Effector CD8-positive, alpha-beta T cell (primary cell): ENCODE results near the gene DNAAF2.
"Not testable (repeated sequence)": the region's sequence is repeated elsewhere in the genome, so short reads cannot be mapped to it uniquely, and the experiment has no call there.

Source experiments
- DNase-seq: peaks from one replicate; lab custom pipeline; 2025; lab: John Stamatoyannopoulos, UW
- total RNA-seq, 4 experiments: gene quantifications; one replicate each; lab custom pipeline; 2026; lab: John Stamatoyannopoulos, UW

The DNAAF2 gene, protein sequence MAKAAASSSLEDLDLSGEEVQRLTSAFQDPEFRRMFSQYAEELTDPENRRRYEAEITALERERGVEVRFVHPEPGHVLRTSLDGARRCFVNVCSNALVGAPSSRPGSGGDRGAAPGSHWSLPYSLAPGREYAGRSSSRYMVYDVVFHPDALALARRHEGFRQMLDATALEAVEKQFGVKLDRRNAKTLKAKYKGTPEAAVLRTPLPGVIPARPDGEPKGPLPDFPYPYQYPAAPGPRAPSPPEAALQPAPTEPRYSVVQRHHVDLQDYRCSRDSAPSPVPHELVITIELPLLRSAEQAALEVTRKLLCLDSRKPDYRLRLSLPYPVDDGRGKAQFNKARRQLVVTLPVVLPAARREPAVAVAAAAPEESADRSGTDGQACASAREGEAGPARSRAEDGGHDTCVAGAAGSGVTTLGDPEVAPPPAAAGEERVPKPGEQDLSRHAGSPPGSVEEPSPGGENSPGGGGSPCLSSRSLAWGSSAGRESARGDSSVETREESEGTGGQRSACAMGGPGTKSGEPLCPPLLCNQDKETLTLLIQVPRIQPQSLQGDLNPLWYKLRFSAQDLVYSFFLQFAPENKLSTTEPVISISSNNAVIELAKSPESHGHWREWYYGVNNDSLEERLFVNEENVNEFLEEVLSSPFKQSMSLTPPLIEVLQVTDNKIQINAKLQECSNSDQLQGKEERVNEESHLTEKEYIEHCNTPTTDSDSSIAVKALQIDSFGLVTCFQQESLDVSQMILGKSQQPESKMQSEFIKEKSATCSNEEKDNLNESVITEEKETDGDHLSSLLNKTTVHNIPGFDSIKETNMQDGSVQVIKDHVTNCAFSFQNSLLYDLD
- total RNA-seq: 18.7 to 37.1 (median 30.5) reads per million in 4 experiments

- peak; percentile 46 for DNase-seq
Measured at GRCh38 chr14:49634547-49635334, at the start of gene DNAAF2. Gene DNAAF2 (minus strand): TSS chr14:49635244. CDS start chr14:49635149, 95 bp downstream.

DNA sequence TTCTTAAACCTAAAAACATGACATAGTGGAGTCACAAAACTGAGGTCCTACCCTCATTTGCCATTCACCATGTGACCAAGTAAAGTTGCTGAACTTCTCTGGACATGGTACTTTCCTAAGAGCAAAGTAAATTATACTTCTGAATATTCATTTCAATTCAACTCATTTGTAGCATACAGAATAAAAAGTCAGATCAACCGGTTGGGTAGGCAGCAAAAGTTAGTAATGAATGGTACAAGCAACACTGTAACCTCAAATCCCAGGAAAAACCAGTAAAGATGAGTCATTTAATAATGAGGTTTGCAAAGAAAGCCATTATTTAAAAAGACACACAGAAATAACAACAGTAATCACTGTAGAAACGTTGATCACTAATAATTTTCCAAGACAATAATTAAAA lies 44.2 kb upstream of the DNAAF2 start:
- DNase-seq: no peak

DNA sequence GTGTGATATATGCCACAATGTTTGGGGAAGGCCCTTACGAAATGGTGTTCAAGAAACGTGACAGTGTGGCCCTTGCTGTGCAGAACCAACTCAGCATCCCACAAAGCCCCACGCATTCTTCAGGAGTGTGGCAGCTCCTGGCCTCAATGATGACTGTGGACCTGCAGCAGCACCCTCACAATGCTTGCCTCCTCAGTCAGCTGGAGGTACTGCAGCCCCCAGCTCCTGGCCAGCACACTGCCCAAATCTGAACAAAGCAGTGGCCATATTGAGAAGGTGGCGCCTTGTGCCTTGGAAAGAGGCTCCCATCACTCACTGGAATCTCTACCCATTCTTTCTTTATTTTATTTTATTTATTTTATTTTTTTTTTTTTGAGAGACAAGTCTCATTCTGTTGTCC lies 42.6 kb upstream of the DNAAF2 start:
- no peak for DNase-seq

DNA sequence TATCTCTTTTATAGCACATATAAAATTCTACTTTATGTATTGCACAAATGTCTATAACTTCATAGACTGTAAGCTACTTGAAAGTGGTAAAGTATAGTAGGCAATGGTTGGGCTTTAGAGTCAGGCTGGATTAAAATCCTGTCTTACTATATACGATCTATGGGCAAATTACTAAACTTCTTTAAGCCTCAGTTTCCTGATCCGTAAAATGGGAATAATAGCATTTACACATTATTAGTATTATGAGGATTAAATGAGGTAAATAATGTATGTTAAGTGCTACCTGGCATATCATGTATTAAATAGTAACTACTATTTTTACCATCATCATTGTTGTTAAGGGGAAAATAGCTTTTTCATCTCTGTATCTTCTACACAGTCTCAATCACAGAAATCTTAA lies 38.5 kb upstream of the DNAAF2 start:
- DNase-seq: no peak

GRCh38 chr14:49670475-49670874 lies 35.4 kb upstream of the DNAAF2 start:
- no peak for DNase-seq

GRCh38 chr14:49659526-49660455 lies 24.7 kb upstream of the DNAAF2 start:
- no peak for DNase-seq

DNA sequence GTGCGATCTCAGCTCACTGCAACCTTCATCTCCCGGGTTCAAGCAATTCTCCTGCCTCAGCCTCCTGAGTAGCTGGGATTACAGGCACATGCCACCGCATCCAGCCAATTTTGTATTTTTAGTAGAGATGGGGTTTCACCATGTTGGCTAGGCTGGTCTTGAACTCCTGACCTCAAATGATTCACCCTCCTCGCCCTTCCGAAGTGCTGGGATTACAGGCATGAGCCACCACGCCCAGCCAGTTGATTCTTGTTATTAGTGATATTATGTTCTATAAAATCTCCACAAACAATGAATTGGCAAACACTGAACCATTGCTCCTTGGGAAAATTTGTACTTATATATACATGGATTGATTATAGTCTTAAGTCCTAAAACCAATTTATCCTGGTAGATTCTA lies 22.5 kb upstream of the DNAAF2 start:
- DNase-seq: not testable (repeated sequence)

- no peak for DNase-seq
Measured at GRCh38 chr14:49654511-49654910, 19.5 kb upstream of the DNAAF2 start.

DNA sequence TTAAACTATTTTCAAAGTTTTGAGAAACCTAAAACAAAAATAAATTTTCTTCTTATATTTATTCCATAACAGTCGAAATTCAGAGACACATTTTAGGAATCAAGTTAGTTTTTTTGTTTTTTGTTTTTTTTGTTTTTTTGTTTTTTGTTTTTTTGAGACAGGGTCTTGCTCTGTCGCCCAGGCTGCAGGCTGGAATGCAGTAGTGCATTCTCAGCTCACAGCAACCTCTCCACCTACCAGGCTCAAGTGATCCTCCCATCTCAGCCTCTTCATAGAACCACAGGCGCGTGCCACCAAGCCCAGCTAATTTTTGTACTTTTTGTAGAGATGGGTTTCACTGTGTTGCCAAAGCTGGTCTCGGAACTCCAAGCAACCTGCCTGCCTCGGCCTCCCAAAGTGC lies 18.5 kb upstream of the DNAAF2 start:
- DNase-seq: no peak

DNA sequence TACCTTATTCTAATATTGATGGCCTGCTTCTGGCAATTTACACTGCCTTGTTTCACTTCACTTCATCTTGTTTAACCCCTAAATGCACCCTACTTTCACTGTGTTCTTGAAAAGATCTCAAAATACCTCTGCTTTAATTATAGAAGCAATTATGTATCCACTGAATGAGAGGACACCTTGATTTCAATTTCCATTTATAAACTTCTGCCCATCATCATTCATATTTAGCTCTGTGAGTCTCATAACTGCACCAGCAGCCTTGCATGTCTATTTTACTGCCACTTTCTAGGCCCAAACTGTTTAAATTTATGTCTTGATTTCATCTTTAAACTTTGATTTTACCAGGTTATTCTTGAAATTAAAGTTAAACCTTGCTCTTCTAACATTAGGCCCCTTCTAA lies 7.1 kb upstream of the DNAAF2 start:
- no peak for DNase-seq

DNA sequence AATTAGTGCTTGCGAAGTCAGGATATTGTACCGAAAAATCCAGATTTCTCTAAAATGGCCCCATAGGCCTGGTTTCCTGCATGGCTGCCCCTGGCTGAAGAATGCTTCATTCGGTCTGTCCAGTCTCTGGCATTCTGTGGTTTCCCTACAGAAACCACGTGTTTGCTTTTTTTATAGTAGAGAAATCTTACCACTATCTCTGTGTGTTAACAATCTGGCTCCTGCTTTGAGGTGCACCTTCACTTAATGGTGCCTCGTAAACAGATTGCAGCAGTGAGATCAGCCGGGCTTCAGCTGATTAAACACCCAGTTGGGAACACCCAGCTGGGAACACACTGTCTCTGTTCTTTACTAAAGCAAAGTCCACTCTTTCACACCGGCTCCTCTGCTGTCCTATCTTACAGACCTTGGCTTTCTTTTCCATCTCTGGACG lies 6.7 kb upstream of the DNAAF2 start:
- no peak for DNase-seq

GRCh38 chr14:49640540-49641417 lies 5.7 kb upstream of the DNAAF2 start:
- DNase-seq: no peak

- DNase-seq: no peak
Measured at GRCh38 chr14:49637534-49638078, 2.6 kb upstream of the DNAAF2 start.

DNA sequence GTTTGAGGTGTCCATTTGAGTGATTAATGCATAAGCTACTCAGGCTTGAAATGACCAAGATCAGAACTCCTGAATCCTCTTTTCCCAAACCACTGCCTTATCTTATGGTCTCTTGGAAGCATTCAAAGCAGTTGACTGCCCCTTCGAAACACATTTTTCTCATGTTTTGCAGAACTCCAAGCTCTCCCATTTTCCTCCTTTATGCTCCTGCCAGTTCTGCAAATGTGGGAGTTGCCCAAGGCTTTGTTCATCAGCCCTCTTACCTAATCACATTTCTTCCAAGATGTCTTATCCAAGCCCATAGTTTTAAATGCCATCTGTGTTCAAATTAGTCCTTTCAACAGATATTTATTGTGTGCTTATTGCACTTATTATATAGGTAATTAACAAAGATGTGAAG lies 1.8 kb upstream of the DNAAF2 start:
- no peak for DNase-seq

GRCh38 chr14:49633640-49634546 lies 1.2 kb downstream of the DNAAF2 start:
- peak; percentile 85 for DNase-seq

- DNase-seq: no peak
Measured at GRCh38 chr14:49623941-49624839, 10.9 kb downstream of the DNAAF2 start.

GRCh38 chr14:49623387-49623786 lies 11.7 kb downstream of the DNAAF2 start:
- no peak for DNase-seq
